Non-pigmented ciliary epithelial cell (primary cell): Measurements from ENCODE around the gene DESI2.
"Not testable (repeated sequence)": the region's sequence is repeated elsewhere in the genome, so short reads cannot be mapped to it uniquely, and the experiment has no call there.

ENCODE experiments used
- DNase-seq: peaks from one replicate; pipeline ENCODE4 v3.0.0-alpha.2; 2010; ENCODE audit warnings: low read depth

Gene DESI2

DNA sequence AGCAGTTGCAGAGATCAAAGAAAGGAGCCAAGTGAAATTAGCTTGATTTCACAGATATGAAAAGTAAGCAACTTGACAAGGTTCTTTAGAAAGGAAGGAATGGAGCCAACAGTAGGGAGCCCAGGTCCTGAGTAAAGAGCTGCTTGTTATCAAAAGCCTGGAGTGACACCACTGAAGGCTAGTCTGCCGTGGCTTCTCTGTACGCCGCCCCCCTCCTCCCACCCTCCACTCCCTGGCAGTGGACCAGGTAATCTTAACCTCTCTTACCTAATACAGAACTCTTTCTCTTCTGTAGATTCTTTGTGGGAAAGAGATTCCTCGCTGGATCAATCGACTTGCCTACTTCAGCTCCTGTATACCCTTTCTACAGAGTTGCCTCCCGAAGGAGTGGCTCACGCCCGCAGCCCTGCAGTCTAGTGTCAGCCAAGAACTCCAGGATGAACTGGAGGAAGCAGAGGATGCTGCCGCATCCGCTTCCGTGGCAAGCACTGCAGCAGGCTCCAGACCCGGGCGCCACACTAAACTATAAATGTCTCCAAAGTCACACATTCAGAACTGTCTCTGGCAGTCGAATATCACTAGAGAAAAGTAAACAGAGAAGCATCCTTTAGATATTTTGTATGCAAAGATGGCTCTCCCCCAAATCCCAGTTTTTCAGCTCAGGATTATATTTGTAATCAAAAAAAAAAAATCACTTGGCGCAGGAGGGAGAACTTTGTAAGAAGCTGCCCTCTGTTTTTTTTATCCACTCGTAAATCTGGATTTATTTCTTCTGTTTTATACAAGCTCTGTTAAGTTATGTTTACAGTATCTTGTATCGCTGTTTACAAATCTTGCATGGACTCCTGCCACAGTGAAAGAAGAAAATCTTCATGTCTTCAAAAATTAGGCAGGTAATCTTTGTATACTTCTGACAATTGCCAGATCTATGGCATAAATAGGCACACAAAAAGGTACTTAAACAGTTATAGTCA is 52.6 kb downstream of the DESI2 start:
- DNase-seq, result no peak

DNA sequence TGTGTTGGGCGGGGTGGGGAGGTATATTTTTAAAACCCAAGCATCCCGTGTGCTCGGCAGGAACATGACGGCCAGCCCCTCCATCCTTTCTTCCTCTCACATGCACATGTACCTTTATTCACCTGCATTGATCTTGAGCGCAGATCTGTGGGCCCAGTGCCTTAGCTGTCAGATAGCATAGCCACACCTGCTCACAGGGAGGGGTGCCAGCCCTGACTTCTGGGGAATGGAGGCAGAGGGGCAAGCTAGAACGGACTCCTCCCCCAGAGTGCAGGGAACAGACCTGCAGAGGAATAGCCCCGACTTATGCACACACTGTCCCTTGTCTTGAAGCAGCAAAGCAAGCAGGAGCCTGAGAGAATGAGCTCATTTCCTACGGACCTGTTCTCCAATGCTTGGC is 56.1 kb downstream of the DESI2 start:
- no peak for DNase-seq

DNA sequence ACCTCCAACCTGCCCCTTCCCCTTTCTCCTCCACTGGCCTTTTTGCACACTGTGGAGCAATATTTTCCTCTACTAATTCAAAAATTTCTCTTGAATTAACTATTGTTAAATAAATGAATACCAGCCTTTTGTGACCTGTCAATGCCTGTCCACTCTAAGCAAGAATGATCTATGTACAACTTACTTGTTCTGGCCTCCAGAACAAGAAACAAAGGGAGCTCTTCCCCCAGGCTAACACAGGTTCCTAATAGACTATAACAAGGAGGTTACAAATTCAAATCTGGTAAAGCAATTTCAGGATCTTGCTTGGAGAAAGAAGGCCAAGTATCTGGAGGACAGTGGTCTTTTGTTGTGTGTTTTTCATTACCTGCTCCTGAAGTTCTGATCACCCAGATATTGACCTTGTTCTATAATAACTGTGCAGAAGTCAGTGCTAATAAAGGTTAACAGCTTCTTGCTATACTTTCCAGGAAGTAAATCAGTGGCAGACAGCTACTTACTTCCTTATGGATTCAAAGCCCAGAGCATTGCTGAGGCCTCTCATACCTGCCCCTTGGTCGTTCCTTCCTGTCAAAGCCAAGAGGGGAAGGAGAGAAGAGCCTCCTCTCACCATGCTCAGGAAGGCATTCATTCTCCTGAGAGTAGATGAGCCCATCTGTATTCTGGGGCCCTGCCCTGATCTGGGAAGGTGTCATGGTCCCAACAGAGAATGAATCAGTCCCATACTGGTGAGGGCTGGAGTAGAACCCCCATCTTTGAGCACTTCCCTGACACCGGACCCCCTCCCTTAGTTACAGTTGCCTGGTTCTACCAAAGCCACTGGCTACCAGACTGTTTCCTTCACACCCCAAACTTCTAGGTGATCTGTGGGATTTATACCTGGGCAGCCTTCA is 56.8 kb downstream of the DESI2 start:
- DNase-seq, result no peak

DNA sequence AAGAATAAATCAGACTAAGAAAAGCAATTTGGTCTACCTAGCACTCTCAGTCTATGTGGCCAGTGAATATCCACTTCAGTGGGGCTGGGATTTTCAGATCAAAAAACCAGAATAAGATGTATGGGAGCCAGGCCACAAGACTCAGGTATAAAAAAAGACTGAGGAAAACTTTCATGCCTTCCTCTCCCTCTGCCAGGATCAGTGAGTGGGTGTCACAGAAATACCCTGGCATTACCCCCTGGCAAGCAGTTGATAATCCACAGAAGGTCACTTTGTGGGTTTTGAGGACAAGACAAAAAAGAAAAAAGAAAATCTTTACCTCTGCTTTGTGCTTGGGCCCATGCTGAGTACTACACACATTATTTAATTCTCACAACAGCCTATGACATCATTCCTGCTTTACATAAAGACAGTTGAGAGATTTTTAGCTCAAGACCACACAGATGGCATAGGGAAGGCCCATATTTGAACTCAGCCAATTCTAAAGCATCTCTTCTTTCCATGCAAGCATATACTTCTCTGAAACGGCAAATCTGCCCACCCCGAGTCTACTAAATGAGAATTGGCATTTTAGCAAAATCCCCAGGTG is 57.6 kb downstream of the DESI2 start:
- no peak for DNase-seq

DNA sequence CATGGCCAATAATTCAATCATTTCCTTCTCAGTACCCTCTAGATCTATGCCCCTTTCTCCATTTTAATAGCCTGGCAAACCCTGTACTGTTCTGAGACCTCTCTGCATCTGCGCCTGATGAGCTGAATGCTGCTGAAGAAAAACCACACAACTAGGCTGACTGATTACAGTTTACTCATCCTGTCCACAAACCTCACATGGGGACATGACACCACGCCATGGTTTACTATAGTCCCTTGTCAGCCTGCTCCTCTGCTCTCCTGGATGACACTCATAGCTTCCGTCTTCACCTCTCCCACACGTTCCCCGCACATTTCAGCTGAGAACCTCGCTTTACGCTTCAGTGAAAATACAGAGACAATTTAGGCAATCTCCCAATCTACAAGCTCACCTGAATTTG is 59.7 kb downstream of the DESI2 start:
- no peak for DNase-seq

DNA sequence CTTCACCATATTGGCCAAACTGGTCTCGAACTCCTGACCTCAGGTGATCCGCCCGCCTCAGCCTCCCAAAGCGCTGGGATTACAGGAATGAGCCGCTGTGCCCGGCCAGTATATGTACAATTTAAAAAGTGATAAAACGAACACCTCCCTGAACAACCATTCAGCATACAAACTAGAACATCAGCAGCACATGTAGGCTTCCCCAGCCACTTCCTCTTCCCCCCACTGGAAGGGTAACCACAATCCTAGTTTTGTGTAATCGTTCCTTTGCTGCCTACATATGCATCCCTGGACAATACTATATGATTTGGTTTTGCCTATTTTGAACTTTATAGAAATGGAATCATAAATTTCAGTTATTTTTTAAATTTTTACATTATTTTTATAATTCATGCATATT is 60.4 kb downstream of the DESI2 start:
- no peak for DNase-seq

DNA sequence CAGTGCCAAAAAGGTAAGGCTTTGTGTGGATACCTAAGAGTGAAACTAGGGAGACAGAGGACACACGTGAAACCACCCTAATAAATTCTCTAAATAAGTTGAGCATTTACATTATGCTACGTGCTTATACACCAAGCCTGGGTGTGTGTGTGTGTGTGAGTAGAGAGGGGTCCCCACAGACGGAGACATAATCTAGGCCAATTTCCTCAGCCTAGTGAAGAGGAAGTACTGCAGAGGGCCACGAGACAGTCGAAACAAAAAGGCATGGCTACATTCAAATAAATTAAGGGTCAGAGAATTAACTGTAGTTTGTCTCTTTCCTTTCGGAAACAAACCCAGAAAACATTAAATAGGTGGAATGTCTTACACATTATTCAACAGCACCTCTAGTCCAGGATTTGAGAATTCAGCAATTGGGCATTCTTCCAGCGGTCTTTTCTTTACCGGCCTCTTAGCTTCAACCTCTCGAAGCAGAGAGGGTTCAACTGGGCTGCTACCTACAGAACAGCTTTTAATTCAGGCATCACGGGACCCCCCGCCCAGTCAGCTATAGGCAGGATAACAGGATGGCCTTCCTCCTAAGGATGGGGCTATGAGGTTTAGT is 75.0 kb downstream of the DESI2 start:
- no peak for DNase-seq

DNA sequence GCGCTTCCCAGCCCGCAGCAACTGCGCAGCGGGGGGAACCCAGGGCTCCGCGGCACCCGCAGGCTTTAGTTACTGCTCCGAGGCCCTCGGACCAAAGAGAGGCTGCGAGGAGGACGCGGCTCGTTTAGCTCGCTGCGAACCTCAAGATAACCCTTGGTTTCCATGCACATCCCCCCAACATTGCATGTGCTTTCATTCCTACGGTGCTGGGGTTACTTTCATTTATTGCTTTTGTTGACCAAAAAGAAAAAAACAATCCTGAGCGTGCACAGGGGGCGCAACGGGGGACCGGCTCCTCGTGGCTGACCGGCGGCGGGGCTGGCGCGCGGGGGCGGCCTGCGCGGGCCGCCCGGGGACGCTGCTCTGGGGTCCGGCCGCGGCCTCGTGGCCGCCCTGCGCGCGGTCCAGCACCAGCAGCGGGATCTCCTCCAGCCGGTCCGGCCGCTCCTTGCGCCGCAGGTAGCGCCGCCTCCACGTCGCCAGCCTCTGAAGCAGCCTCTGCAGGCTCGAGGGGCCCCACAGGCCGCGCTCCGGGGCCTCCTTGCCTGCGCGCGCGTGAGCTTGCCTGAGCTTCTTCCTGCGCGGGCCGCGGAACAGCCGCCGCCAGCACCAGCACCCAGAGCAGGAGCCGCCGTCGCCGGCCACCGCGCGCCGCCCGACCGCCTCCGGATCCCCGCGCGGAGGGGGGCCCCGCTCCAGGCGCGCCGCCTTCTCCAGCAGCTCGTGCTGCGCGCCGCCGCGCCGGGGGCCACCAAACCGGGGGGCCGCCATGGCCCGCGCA is 77.4 kb downstream of the DESI2 start:
- DNase-seq, result no peak

DNA sequence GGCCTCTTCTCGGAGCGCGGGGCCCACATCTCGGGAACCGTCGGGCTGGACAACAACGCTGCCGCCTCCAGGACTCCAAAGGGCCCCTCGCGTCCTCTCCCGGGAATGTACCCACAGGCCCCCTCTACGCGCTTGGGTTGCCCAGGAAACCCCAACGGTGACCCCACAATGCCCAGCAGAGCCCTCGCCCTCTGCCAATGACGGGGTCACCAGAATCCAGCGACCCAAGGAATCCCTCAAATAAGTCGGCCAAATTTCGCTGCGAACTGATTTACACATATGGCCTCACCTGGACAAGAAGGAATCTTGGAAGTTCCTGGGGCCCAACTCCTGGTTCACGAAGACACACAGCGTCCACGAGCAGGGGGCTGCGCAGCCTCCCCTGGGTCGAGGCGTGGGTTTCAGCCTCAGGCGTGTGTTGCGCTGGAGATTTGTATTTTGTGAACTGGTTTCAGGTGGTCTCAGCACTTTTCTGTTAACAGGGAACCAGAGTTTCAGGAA is 78.1 kb downstream of the DESI2 start:
- no peak for DNase-seq

DNA sequence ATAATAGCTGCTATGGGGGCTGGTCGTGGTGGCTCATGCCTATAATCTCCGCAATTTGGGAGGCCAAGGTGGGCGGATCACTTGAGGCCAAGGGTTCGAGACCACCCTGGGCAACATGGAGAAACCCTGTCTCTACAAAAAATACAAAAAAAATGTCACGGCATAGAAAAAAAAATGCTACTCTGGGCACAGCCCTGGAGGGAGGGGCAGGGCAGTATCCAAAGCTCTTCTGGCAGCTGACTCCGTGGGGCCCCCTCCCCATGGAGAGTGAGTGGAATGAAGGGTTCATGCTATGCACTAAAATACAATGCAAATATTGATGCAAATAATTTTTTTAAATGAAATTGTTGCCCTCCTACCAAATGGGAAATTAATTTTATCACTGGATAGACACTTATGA is 78.7 kb downstream of the DESI2 start:
- no peak for DNase-seq

DNA sequence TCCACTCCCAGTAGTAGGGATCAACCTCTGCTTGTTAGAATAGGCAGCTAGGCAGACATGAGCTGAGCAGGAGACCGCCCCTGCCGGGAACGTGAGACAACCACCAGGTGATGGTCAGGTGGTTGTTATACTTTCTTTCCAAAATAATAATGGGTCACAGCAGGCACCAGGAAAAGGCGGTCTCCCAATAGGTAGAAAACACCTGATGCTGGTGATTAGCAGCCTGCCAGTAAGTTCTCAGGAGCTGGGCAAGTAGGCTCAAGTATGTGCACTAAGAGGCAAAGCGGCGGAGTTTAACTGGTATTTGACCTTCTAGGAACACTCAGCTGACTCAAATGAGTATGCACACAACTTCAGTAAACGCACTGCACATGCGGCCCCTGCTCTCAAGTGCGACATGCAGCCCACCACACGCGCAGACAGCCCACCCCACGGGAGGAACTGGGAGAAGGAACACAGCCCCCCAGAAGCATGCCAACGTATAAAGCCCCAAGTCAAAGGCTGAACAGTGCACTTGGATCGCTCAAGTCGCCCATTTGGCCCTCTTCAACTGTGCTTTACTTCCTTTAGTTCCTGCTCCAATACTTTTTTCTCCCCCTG is 80.0 kb downstream of the DESI2 start:
- no peak for DNase-seq

DNA sequence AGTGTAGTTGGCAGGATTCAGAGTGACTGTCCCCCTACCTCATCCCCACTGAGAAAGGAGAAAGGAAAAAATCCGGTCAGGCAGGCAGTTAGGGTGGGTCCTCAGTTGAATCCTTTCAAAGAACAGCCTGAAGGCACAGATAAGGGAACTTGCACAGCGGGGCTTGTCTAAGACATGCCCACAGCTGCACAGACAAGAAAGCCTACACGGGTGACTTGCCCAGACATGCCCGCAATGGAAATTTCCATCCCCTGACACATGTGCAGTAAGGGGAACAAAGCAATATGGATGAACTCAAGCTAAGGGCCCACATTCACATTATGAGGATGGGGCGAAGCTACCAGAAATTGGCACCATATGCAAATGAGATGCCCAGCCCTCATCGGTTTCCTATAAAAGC is 82.5 kb downstream of the DESI2 start:
- no peak for DNase-seq

DNA sequence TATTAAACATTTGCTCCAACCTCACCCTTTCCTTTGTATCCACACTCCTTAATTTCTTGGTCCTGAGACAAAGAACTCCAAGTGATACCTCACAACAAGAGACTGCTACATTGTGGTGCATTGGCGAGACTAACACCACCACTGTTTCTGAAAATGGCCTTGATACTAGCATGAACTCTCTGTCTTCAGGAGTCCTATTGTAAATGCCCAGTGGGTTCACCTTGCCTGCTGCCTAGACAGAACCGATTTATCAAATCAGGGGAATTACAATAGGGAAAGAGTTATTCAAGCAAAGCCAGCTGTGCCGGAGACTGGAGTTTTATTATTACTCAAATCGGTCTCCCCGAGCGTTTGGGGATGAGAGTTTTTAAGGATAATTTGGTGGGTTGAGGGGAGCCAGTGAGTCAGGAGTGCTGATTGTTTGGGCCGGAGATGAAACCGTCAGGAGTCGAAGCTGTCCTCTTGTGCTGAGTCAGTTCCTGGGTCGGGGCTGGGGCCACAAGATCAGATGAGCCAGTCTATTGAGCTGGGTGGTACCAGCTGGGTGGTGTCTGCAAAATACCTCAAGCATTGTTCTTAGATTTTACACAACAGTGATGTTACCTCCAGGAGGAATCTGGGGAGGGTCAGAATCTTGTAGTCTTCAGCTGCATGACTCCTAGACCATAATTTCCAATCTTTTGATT is 83.1 kb downstream of the DESI2 start:
- DNase-seq, result no peak

DNA sequence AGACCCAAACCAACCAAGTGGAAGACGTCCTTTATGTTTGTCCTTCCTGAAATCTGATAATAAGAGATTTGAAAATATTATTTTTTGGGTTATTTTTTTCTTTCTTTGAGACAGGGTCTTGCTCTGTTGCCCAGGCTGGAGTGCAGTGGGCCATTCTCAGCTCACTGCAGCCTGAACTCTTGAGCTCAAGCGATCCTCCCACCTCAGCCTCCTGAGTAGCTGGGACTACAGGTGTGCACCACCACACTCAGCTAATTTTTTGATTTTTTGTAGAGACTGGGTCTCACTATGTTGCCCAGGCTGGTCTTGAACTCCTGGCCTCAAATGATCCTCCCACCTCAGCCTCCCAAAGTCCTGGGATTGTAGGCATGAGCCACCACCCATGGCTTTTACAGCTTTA is 86.2 kb downstream of the DESI2 start:
- not testable (repeated sequence) for DNase-seq

DNA sequence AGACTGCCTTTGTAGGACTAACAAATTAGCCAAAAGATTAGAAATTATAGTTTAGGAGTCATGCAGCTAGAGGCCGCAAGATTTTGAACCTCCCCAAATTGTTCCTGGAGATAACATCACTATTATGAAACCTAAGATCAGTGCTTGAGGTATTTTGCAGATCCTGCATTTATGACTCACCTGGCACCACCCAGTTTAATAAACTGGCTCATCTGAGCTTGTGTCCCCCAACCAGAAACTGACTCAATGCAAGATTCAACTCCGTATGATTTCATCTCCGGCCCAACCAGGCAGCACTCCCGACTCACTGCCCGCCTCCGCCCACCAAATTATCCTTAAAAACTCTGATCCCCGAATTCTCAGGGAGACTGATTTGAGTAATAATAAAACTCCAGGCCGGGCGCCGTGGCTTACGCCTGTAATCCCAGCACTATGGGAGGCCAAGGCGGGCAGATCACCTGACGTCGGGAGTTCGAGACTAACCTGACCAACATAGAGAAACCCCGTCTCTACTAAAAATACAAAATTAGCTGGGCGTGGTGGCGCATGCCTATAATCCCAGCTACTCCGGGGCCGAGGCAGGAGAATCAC is 87.2 kb downstream of the DESI2 start:
- not testable (repeated sequence) for DNase-seq

DNA sequence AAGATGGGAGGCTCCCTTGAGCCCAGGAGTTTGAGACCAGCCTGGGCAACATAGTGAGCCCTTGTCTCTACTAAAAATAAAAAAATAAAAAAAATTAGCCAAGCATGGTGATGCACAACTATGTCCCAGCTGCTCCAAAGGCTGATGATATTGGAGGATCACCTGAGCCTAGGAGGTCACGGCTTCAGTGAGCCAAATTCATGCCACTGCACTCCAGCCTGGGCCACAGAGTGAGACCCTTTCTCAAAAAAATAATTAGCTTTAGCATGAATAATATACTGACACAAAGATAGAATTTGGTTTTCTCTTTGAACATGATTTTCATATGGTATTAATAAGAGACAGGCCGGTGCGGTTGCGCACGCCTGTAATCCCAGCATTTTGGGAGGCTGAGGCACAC is 88.8 kb downstream of the DESI2 start:
- no peak for DNase-seq

DNA sequence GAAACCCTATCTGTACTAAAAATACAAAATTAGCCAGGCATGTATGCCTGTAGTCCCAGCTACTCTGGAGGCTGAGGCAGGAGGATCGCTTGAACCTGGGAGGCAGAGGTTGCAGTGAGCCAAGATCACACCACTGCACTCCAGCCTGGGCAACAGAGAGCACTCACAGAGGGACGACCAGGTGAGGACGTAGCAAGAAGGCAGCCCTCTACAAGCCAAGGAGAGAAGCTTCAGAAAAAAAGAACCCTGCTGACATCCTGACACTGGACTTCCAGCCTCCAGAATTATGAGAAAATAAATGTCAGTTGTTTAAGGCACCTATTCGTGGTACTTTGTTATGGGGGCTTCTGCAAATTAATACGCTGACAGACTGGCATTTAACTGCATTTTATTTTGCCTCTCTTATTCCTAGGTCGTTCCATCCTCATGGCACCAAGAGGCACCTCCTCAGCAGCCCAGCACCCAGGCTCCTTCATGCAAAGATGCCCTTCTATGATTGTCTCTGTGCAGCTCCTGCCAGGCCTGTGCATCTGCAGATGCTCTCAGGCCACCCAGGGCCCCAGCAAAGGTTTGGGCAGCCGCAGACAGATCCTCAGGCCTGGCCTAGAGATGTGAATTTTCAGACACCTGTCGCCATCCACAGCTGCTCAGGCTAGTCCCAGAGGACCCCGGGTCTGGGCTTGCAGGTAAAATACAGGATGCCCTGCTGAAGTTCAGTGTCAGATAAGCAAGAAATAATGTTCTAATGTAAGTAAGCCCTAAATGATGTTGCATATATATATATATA is 96.5 kb downstream of the DESI2 start:
- no peak for DNase-seq

DNA sequence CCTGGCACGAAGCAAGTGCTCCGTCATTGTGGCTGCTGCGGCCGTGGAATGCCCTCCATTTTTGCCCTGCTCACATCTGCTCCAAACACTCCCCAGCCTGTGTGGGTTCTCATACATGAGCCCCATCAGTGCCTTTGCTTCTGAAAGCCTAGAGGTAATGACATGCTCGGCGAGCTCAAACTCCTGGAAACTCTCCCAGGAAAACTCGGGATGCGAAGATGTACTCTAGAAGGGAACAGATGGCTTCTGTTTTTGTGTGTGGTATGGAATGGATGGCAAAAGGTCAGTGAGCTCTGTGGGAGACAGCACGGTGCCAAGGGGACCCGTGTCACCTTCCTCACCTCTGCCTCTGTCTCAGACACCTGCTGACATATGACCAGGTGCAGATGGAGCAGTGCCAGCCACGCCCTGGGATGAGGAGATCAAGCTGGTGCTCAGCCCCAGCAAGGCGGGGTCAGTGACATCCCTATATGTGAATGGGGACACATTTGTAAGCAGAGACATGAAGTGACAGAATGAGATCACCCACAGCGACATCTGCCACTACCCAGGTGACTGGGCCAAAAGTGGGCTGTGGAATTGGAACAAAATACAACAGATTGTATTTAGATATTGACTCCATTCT is 98.5 kb downstream of the DESI2 start:
- DNase-seq, result no peak
